GM20000 (cell line): ENCODE measurements around the gene BMPR1A.

Source experiments
- DNase-seq: peaks from one replicate; pipeline ENCODE4 v3.0.0; 2012; ENCODE audit warnings: low spot score
- TF ChIP-seq, protein P1 (sequence below): IDR thresholded peaks from 2 replicates; pipeline ENCODE4 v1.5.1; 2012; ENCODE audit warnings: mild to moderate bottlenecking, control low read depth; ENCODE audit errors: extremely low read depth, missing control alignments

BMPR1A gene

GRCh38 chr10:86941991-86942421 is 185.6 kb downstream of the BMPR1A start:
- TF ChIP-seq, protein P1, sequence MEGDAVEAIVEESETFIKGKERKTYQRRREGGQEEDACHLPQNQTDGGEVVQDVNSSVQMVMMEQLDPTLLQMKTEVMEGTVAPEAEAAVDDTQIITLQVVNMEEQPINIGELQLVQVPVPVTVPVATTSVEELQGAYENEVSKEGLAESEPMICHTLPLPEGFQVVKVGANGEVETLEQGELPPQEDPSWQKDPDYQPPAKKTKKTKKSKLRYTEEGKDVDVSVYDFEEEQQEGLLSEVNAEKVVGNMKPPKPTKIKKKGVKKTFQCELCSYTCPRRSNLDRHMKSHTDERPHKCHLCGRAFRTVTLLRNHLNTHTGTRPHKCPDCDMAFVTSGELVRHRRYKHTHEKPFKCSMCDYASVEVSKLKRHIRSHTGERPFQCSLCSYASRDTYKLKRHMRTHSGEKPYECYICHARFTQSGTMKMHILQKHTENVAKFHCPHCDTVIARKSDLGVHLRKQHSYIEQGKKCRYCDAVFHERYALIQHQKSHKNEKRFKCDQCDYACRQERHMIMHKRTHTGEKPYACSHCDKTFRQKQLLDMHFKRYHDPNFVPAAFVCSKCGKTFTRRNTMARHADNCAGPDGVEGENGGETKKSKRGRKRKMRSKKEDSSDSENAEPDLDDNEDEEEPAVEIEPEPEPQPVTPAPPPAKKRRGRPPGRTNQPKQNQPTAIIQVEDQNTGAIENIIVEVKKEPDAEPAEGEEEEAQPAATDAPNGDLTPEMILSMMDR: no peak
- DNase-seq: no peak

- TF ChIP-seq, protein P1: no peak
- no peak for DNase-seq
These were observed 186.3 kb downstream of the BMPR1A start for GRCh38 chr10:86942441-86943315.

- TF ChIP-seq, protein P1: no peak
These were observed 187.1 kb downstream of the BMPR1A start for GRCh38 chr10:86943316-86944030.

GRCh38 chr10:86944031-86944419 is 187.6 kb downstream of the BMPR1A start:
- TF ChIP-seq, protein P1: no peak
- DNase-seq: no peak

More at GRCh38 chr10:86943316-86944030, 187.1 kb downstream of the BMPR1A start:
- no peak for DNase-seq

DNA sequence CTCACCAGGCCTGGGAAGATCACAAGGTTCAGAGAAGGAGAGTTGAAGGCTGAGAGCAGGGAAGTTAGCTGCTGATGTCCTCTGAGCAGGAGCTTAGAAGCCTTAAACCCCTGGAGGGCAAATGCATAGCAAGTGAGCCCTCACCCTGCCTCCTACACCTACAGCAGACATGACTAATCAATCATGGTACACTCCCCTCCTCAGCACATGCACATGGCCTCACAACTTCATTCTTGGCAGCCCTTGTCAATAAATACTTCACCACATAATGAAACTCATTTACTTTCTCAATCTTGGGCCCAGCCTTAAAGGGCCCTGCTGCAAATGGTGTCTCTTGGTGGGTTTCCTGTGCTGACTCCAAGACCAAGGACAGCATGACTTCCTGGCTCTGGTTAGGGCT is 188.1 kb downstream of the BMPR1A start:
- TF ChIP-seq, protein P1: no peak
- DNase-seq: no peak

- no peak for DNase-seq
- TF ChIP-seq, protein P1: no peak
These were observed 188.5 kb downstream of the BMPR1A start for GRCh38 chr10:86944907-86945306.
